GM19043 (cell line): Measurements from ENCODE around the gene PTPRG.

Source experiments
- ATAC-seq: cut with Tn5 transposase; IDR thresholded peaks from one replicate; pipeline ENCODE4 v1.9.1; 2021; ENCODE audit warnings: low read depth; ENCODE audit not compliant: unreplicated experiment

PTPRG gene

DNA sequence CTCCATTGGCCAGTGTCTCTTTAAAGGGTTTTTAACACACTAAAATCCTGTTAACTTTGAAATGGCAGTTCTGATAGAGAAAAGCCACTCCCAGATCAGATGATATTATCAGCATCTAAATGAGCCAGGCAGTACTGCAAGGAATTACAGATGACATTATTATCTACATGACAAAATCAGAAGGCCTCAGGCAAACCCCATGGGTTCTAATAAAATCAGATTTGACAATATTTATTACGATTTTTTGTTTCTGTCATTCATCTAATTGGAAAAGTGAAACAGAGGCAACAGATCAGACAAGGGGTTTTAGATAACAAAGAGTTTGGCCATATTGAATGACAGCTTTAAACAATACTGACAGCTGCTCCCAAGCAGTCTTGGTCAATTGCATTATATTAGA is 699.3 kb downstream of the PTPRG start:
- ATAC-seq: no peak

GRCh38 chr3:62261121-62261520 is 699.8 kb downstream of the PTPRG start:
- ATAC-seq: no peak

- ATAC-seq: no peak
Measured at GRCh38 chr3:62261736-62262135, 700.4 kb downstream of the PTPRG start.

DNA sequence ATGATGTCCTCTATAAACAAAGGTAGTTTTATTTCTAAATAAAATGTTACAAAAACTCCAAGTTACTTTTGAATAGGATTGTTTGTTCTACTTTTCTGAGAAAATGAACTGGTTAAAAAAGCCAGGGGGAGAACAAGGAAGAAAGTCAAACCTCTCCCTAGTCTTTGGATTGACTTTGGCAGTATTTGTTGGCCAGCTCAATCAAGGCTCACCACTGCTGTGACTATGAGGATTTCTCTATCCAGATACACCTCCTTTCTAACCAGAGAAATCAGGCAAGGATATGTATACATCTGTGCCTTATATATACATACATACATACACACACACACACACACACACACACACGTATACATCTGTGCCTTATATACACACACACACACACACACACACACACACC is 704.2 kb downstream of the PTPRG start:
- no peak for ATAC-seq

GRCh38 chr3:62266668-62267283 is 705.4 kb downstream of the PTPRG start:
- no peak for ATAC-seq

DNA sequence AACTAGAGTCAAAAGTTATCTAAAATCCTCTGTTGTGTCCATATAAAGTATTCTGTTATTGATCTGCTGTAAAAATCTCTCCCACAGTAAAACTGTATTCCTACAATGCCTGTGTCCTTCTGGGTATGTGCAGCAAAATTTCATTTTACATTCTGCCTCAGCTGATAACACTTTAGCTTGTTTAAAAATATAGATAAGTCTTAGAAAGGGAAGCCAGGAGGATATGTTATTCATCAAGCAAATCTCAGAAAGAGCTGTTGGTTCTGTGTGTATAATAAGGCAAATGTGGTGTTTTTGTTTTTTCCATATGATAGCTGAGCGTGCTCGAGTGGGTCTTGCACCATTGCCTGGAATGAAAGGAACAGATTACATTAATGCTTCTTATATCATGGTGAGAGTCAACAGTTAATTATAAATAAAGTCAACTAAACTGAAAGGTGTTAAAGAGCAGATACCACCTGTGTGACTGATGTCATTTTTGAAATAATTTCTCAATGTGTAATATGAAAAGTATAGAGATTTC is 715.3 kb downstream of the PTPRG start:
- ATAC-seq: no peak

DNA sequence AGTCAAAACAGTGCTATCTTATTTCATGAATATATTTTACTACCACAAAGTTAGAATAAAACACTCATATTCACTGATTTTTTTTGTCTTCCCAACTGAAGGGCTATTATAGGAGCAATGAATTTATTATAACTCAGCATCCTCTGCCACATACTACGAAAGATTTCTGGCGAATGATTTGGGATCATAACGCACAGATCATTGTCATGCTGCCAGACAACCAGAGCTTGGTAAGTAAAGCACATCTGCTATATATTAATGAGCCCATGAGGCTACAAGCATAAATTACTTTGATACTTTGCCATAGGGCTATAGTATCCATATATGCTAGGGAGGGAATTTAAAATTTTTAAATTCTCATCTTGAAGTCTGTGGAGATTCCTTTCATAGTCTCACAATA is 716.1 kb downstream of the PTPRG start:
- no peak for ATAC-seq

DNA sequence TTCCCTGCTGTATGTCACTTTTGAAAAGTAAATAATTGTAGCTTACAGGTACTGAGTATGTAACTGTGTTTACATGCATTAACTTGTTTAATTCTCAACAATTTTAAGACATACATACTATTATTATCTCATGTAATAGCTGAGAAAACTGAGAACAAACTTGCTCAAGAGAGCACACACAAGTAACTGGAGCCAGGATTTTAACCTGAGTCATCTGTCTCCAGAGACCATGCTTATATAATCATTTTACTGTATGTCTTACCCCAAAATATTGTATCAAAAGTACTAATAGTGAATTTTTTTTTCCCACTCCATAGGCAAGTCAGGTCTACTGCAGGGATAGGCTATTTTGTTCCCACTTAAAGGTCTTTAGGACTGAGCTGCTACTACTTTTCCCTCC is 716.6 kb downstream of the PTPRG start:
- ATAC-seq: no peak

DNA sequence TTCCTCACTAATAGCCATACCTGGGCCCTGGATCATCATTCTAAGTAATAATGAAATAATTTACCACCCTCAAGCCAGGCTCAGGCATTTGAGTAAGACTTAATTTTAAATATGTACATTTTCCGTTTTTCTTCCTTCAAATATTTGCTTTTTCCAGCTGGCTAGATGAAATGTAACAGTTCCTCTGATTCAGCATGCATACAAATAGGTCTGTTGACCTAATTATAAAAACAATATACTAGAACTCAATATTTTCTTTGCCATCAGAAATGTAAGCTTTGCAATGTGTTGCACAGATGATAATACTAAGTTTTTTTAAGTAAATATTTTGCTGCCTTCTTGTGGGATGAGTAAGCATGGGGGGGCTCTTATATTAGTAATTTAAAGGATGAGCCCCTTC is 720.4 kb downstream of the PTPRG start:
- no peak for ATAC-seq

GRCh38 chr3:62284442-62284841 is 723.1 kb downstream of the PTPRG start:
- ATAC-seq: peak; percentile 67

- no peak for ATAC-seq
Measured at GRCh38 chr3:62287392-62287927, 726.1 kb downstream of the PTPRG start.

DNA sequence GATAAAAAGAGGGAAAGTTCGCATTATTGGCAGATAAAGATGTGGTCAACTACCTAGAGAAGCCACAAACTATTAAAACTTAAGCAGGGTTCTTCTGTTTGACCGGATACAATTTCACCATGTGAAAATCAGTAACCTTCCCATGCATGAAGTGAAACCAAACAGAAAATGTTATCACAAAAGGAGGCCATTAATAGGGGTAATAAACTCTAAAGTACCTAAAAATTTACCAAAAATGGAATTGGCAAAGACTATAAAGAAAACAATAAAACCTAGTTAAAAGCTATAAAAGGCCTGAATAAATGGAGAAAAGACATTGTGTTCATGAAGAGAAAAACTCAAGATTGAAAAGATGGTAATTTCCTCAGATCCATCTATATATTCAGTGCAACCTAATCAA is 728.6 kb downstream of the PTPRG start:
- no peak for ATAC-seq

GRCh38 chr3:62293051-62293780 is 731.8 kb downstream of the PTPRG start:
- ATAC-seq: no peak

- no peak for ATAC-seq
Measured at GRCh38 chr3:62295571-62295970, 734.2 kb downstream of the PTPRG start.

DNA sequence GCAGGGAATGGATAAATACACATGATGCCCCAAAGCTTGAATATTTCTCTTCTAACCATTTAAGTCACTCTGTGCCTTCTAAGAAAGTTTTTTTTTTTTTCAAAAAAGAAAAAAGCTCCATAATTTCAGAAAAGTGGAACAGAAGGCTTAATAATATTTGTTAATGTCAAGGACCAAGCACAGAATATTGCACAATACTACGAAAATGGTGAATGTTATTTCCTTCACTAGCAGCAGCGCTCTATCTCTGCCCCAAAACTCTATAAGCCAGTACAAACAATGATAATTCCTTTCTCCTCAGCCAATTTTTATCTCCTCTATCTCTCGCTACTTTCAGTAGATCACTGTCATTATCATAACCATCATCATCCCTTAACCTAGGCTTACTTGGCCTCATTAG is 739.2 kb downstream of the PTPRG start:
- ATAC-seq: no peak

DNA sequence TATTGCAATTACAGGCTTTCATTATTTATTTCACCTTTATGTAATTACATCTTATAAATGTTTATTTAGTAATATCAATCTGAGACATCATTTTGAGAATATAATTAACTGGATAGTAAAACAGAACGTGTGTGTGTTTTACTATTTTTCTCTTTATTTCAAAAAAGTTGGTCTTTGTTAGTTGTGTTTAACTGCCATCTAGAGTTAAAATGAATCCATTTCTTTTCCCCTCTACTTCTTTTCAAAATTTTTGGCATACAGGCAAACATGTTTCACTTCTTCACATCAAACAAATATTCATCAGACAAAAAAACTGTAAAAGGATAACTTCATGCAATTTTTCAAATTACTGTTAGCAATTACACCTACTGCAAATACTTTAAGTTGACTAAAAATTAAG is 750.8 kb downstream of the PTPRG start:
- ATAC-seq: no peak

GRCh38 chr3:62316525-62316924 is 755.2 kb downstream of the PTPRG start:
- ATAC-seq: no peak

DNA sequence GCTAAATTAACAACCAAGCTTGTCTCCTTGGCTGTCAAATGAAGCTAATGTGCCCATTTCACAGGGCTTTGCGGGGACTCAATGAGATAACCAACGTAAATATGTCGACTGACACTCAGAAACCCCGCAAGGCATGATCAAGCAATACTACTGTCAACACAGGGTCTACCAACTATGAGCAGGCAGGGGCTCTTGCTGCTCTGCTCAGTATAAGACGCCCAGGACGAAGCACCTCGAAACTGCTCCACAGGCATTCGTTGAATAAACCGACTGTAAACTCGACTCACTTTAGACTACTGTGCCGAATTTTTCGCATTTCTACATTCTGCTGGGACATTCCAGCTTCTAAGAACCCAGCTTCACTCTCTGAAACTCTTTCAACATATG is 757.0 kb downstream of the PTPRG start:
- peak; percentile 3 for ATAC-seq

- ATAC-seq: peak; percentile 98
Measured at GRCh38 chr3:62318752-62319569, 757.6 kb downstream of the PTPRG start.

- no peak for ATAC-seq
Measured at GRCh38 chr3:62319570-62320243, 758.3 kb downstream of the PTPRG start.

- ATAC-seq: no peak
Measured at GRCh38 chr3:62323241-62323640, 761.9 kb downstream of the PTPRG start.
